Ovary (tissue), 9 donors: Measurements from ENCODE around the gene CTIF. TPM values are rescaled to one million over a fixed set of nuclear protein-coding genes. Genes with fewer than 3 reads are reported as not detected.
A peak's percentile ranks its signal among the peaks of the same experiment; 100 is the strongest.

Experiments
- DNase-seq, 5 donors: peaks; one replicate each; pipeline ENCODE4 v3.0.0-alpha.2; 2019 to 2020
- H3K27ac ChIP-seq, 2 donors: fragments of 200-600 bp; one replicate each; pipeline versions ENCODE4 v1.5.1 to v1.8.0; 2019 to 2022
- H3K27me3 ChIP-seq: fragments of 200-600 bp; one replicate; pipeline ENCODE4 v1.8.0; 2022
- H3K36me3 ChIP-seq: fragments of 200-600 bp; sonication (generic); one replicate; pipeline ENCODE4 v1.5.1; 2019
- H3K4me1 ChIP-seq: one replicate; pipeline ENCODE4 v1.8.1; 2013; ENCODE audit warnings: mild to moderate bottlenecking, moderate library complexity; ENCODE audit not compliant: insufficient read depth
- H3K4me3 ChIP-seq: fragments of 200-600 bp; sonication (generic); one replicate; pipeline ENCODE4 v1.5.1; 2017
- H3K9me3 ChIP-seq, 2 donors: fragments of 200-600 bp in 1 of 2; sonication (generic) in 1 of 2; one replicate each; pipeline versions ENCODE4 v1.5.1 to v1.8.1; 2013 to 2019; ENCODE audit warnings: mild to moderate bottlenecking in 1 of 2, moderate library complexity in 1 of 2
- CTCF ChIP-seq, 3 donors: fragments of 450-650 bp in 2 of 3; fragments of 200-600 bp in 1 of 3; IDR thresholded peaks; one replicate each; pipeline versions ENCODE4 v1.5.1 to v1.8.0; 2016 to 2022; ENCODE audit warnings: antibody characterized with exemption in 3 of 3, mild to moderate bottlenecking in 1 of 3
- EP300 ChIP-seq: sonication (generic); formaldehyde crosslinking; IDR thresholded peaks from one replicate; pipeline ENCODE4 v1.6.1; 2017; ENCODE audit warnings: antibody characterized with exemption
- POLR2A ChIP-seq: fragments of 450-650 bp; IDR thresholded peaks from one replicate; pipeline ENCODE4 v1.6.1; 2017; ENCODE audit warnings: antibody characterized with exemption, mild to moderate bottlenecking, moderate library complexity
- WGBS, 3 donors: extraction: QIAGEN DNeasy Blood & Tissue Kit in 1 of 3; methylation state at CpG; one replicate each; pipeline versions ENCODE4 v1.1.5 to v1.1.7; 2013 to 2017; 5-methylcytosine and 5-hydroxymethylcytosine counted together
- intact Hi-C, 4 donors: fragments of 100-400 bp; cut with DNase I; formaldehyde crosslinking; loops; one replicate each; pipeline versions ENCODE4 v1.11.0 to v1.15.1; 2022 to 2023
- polyA plus RNA-seq, 2 donors: library from polyadenylated mRNA; stranded (reverse); fragments of 200-250 nt in 1 of 2; fragments of 350-450 nt in 1 of 2; fragmentation: Illumina TruSeq in 1 of 2; extraction: RNeasy Lipid Tissue Mini Kit (QIAGEN cat#74804) in 1 of 2; gene quantifications; one replicate each; pipeline ENCODE4 v1.2.3, GENCODE V29; 2013 to 2014
- total RNA-seq, 7 donors: library from RNA; depleted of rRNA in 2 of 7; stranded (reverse); fragments of >200 nt in 2 of 7; fragmentation: NEBNext Ultra II Directional in 3 of 7; extraction: Animal tissue kit (Norgen Biotek cat#: 25700) in 3 of 7; gene quantifications; one replicate each; pipeline versions ENCODE4 v1.1.0 to v1.2.4, GENCODE V29; 2016 to 2023
- donor health status: DM: no; HTN: no; CAD: no; lungs with moderate emphysema.
- donor health status: DM: no; HTN: no; CAD: no.
- donor health status: Bipolar disorder and iron deficiency.
- donor health status: DM: yes; HTN: yes; CAD: no.
- donor health status: DM: no; HTN: no; CAD: no.
- donor health status: DM: yes; HTN: yes; CAD: no.

CTIF gene
- total and polyA plus RNA-seq, 9 donors = 18.5 to 94.1 (median 75.2) TPM

GRCh38 chr18:48740851-48741485 lies 202.1 kb downstream of the CTIF start:
- no peak overlapping the region for H3K27ac ChIP-seq
- TF ChIP-seq CTCF (IDR thresholded peaks at IDR 0.05) (no peak), POLR2A (no peak), EP300 (no peak)
- H3K4me3 ChIP-seq = no peak overlapping the region
- H3K36me3 ChIP-seq = no peaks in the 10 kb centered on the region
- H3K9me3 ChIP-seq = no peaks in the 10 kb centered on the region
- H3K27me3 ChIP-seq = no peaks in the 10 kb centered on the region
- H3K4me1 ChIP-seq = peaks cover 19% of the 10 kb centered on the region
- whole genome bisulfite sequencing, 3 donors = 58 to 79% (median 63%) methylated on average over 5 to 6 of the region's 6 CpGs
- intact Hi-C loops = no loop called here
- DNase-seq = peak in 1 of 5 donors; percentile 51

GRCh38 chr18:48741866-48742265 lies 203.0 kb downstream of the CTIF start:
- DNase-seq = no peak
- Histone ChIP-seq H3K4me3 (no peak overlapping the region), H3K27me3 (no peaks in the 10 kb centered on the region), H3K27ac (peak overlapping the region in 1 of 2 donors; percentile 51), H3K9me3 (no peaks in the 10 kb centered on the region), H3K4me1 (peaks cover 19% of the 10 kb centered on the region), H3K36me3 (no peaks in the 10 kb centered on the region)
- 90 to 91% (median 91%) methylated on average over 6 of the region's 6 CpGs for WGBS, 3 donors
- TF ChIP-seq POLR2A (no peak), CTCF (IDR thresholded peaks at IDR 0.05) (no peak), EP300 (no peak)
- intact Hi-C loops = no loop called here

- no peaks in the 10 kb centered on the region for H3K36me3 ChIP-seq
- intact Hi-C loops = no loop called here
- no peak overlapping the region for H3K4me3 ChIP-seq
- TF ChIP-seq POLR2A = no peak
- no peak for TF ChIP-seq EP300
- no peak for TF ChIP-seq CTCF (IDR thresholded peaks at IDR 0.05)
- H3K4me1 ChIP-seq = peaks cover 19% of the 10 kb centered on the region
- 68 to 79% (median 73%) methylated on average over 9 of the region's 9 CpGs for WGBS, 3 donors
- no peaks in the 10 kb centered on the region for H3K9me3 ChIP-seq
- H3K27me3 ChIP-seq = no peaks in the 10 kb centered on the region
- no peak for DNase-seq
- H3K27ac ChIP-seq = peak overlapping the region in 1 of 2 donors; percentile 51
These were observed 203.5 kb downstream of the CTIF start for GRCh38 chr18:48742304-48742703.

GRCh38 chr18:48742706-48743475 lies 204.1 kb downstream of the CTIF start:
- Histone ChIP-seq H3K4me1 (peaks cover 19% of the 10 kb centered on the region), H3K9me3 (no peaks in the 10 kb centered on the region), H3K27ac (peak overlapping the region in 1 of 2 donors; percentile 51), H3K36me3 (no peaks in the 10 kb centered on the region), H3K4me3 (no peak overlapping the region), H3K27me3 (no peaks in the 10 kb centered on the region)
- peak; percentile 65 to 71 (median 69) for DNase-seq
- TF ChIP-seq POLR2A (no peak), CTCF (IDR thresholded peaks at IDR 0.05) (no peak), EP300 (no peak)
- intact Hi-C loops = no loop called here
- 14 to 23% (median 16%) methylated on average over 11 of the region's 11 CpGs for WGBS, 3 donors
